T-cell (primary cell): Measurements from ENCODE around the gene LRRC55. TPM values are rescaled to one million over a fixed set of nuclear protein-coding genes. Genes with fewer than 3 reads are reported as not detected.
"Not testable (repeated sequence)": the region's sequence is repeated elsewhere in the genome, so short reads cannot be mapped to it uniquely, and the experiment has no call there.

Experiments used
- ATAC-seq, 4 experiments: fragments of 200-7000 bp in 3 of 4; fragments of 150-1000 bp in 1 of 4; cut with Tn5 transposase; replicated peaks in 1 of 4; 1 replicate in 3 of 4; 2 replicates in 1 of 4; pipeline ENCODE4 v1.10.0; 2021; ENCODE audit warnings: moderate library complexity in 3 of 4, mild to moderate bottlenecking in 2 of 4, moderate number of reproducible peaks in 1 of 4
- CTCF ChIA-PET, 2 donors: fragments of 300-600 bp; sonication (Branson Sonifier 250); formaldehyde crosslinking; loops; one replicate each; lab custom pipeline; 2022; ENCODE audit warnings: antibody characterized with exemption in 2 of 2; lab: Charles Lee
- POLR2A ChIA-PET, 2 donors: fragments of 300-600 bp; sonication (Branson Sonifier 250); formaldehyde crosslinking; loops; one replicate each; lab custom pipeline; 2022; ENCODE audit warnings: antibody characterized with exemption in 2 of 2; lab: Charles Lee
- DNase-seq, 35 experiments: peaks; one replicate each; pipeline versions ENCODE4 v3.0.0 to v3.0.0-alpha.2; 2013 to 2023
- H3K27ac ChIP-seq: one replicate; pipeline ENCODE4 v1.5.1; 2013; ENCODE audit warnings: low read length
- H3K27me3 ChIP-seq, 2 experiments: replicated peaks in 1 of 2; 1 replicate in 1 of 2; 2 replicates in 1 of 2; pipeline versions ENCODE4 v1.6.1 to v1.7.0; 2013; ENCODE audit warnings: low read length in 1 of 2, mixed read lengths in 1 of 2; ENCODE audit not compliant: control insufficient read depth in 2 of 2, insufficient read depth in 2 of 2; ENCODE audit errors: extremely low read depth in 1 of 2
- H3K36me3 ChIP-seq, 2 donors: 1 replicate in 1 of 2; 2 replicates in 1 of 2; pipeline versions ENCODE4 v1.6.1 to v1.7.0; 2013; ENCODE audit warnings: low read length in 1 of 2; ENCODE audit not compliant: control insufficient read depth in 2 of 2, insufficient read depth in 1 of 2; ENCODE audit errors: extremely low read depth in 1 of 2
- H3K4me1 ChIP-seq, 2 experiments: 1 replicate in 1 of 2; 2 replicates in 1 of 2; pipeline versions ENCODE4 v1.6.1 to v1.7.0; 2013; ENCODE audit warnings: low read length in 2 of 2, mixed read lengths in 1 of 2; ENCODE audit not compliant: insufficient read depth in 2 of 2, control insufficient read depth in 1 of 2; ENCODE audit errors: extremely low read depth in 1 of 2
- H3K4me3 ChIP-seq, 2 donors: 1 replicate in 1 of 2; 2 replicates in 1 of 2; pipeline versions ENCODE4 v1.5.1 to v1.7.0; 2013; ENCODE audit warnings: mild to moderate bottlenecking in 2 of 2, low read length in 1 of 2, moderate library complexity in 1 of 2; ENCODE audit not compliant: control insufficient read depth in 1 of 2; ENCODE audit errors: extremely low read depth in 1 of 2
- H3K9me3 ChIP-seq: 2 replicates; pipeline ENCODE4 v1.7.0; 2013
- H3K27ac Mint-ChIP-seq, 2 donors: one replicate each; pipeline ENCODE4 v1.8.0; 2020 to 2021; ENCODE audit warnings: mild to moderate bottlenecking in 2 of 2, mixed read lengths in 2 of 2
- H3K27me3 Mint-ChIP-seq, 2 donors: one replicate each; pipeline ENCODE4 v1.8.0; 2021 to 2022; ENCODE audit warnings: mixed read lengths in 2 of 2
- H3K36me3 Mint-ChIP-seq: one replicate; pipeline ENCODE4 v1.8.0; 2021; ENCODE audit warnings: mixed read lengths
- H3K4me1 Mint-ChIP-seq, 3 donors: one replicate each; pipeline ENCODE4 v1.8.0; 2020 to 2022; ENCODE audit warnings: mixed read lengths in 3 of 3, mild to moderate bottlenecking in 1 of 3
- H3K4me3 Mint-ChIP-seq, 3 donors: one replicate each; pipeline ENCODE4 v1.8.0; 2020 to 2022; ENCODE audit warnings: mild to moderate bottlenecking in 3 of 3, mixed read lengths in 3 of 3, moderate library complexity in 3 of 3
- H3K9me3 Mint-ChIP-seq, 3 donors: one replicate each; pipeline ENCODE4 v1.8.0; 2020 to 2022; ENCODE audit warnings: mixed read lengths in 3 of 3
- WGBS: methylation state at CpG from one replicate; pipeline ENCODE4 v1.1.5; 2013; ENCODE audit warnings: missing lambda C conversion rate; ENCODE audit not compliant: insufficient coverage; 5-methylcytosine and 5-hydroxymethylcytosine counted together
- total RNA-seq, 35 experiments: library from RNA in 6 of 35; stranded (reverse) in 6 of 35; fragments of 120-200 nt in 1 of 35; gene quantifications; one replicate each; pipeline versions ENCODE4 v1.2.1 to v1.2.4 and lab custom pipeline; 2013 to 2026

The LRRC55 gene
- total RNA-seq, 5 donors from 2014 or later (not counting 1 experiment from before 2014, with no cell fraction given), result not detected

- peaks cover 14 to 32% of the 10 kb centered on the region in 2 donors for H3K27me3 Mint-ChIP-seq
- WGBS, result 67% methylated on average over 1 of the region's 1 CpG
- Histone ChIP-seq H3K27ac (no peak overlapping the region), H3K4me1 (no peaks in the 10 kb centered on the region), H3K4me3 (no peak overlapping the region), H3K9me3 (no peaks in the 10 kb centered on the region), H3K36me3 (no peaks in the 10 kb centered on the region), H3K27me3 (peaks cover 0 to 4% of the 10 kb centered on the region in 2 experiments)
- H3K27ac Mint-ChIP-seq, result no peak overlapping the region
- H3K36me3 Mint-ChIP-seq, result no peaks in the 10 kb centered on the region
- DNase-seq (no peak), ATAC-seq (no peak)
- peaks cover 0 to 9% (median 0%) of the 10 kb centered on the region in 3 donors for H3K9me3 Mint-ChIP-seq
- H3K4me3 Mint-ChIP-seq, result no peak overlapping the region
- ChIA-PET CTCF (interaction anchor here in 1 of 2 donors (0.6 kb wide), 1 partner anchor 85 kb away, joined by 3 read pairs; no protein-coding TSS in a partner anchor), POLR2A (no interaction called here)
- H3K4me1 Mint-ChIP-seq, result no peaks in the 10 kb centered on the region
Measured at GRCh38 chr11:57164317-57164716, 17.4 kb upstream of the LRRC55 start.

DNA sequence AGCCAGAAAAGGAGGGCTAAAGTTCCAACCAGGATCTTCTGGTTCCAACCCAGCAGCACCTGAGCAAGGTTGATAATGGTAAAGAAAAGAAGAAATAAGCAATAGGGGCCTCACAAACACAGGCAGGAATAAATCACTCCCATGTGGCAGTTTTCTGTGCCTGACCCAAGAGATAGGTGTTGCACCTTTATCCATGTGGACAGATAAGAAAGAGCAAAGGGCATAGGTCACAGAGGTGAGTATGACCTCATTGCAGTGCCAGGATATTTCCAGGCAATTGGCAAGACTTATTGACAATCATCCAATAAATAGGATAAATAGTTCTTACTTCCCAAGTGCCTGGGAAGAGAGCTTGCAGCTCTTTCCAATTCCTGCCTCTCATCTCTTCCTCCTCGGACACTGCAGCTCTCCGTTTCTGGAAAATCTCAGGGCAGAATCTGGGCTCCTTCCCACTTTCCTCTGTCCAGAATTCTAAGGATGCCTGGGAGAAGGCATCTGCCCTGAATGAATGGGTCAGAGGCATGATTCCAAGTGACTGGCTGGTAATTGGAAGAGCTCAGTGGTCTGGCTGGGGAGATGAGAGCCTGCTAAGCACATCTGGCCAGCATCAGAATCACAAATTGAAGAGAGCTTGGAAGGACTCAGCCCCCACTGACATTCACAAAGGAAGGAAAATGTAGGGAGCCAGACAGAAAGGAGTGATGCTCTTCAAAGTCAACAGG lies 14.5 kb upstream of the LRRC55 start:
- Histone ChIP-seq H3K9me3 (no peaks in the 10 kb centered on the region), H3K27ac (no peak overlapping the region), H3K4me3 (no peak overlapping the region), H3K27me3 (peaks cover 0 to 6% of the 10 kb centered on the region in 2 experiments), H3K36me3 (no peaks in the 10 kb centered on the region), H3K4me1 (no peaks in the 10 kb centered on the region)
- Mint-ChIP-seq H3K9me3 (peaks cover 0 to 9% (median 0%) of the 10 kb centered on the region in 3 donors), H3K36me3 (no peaks in the 10 kb centered on the region), H3K27ac (no peak overlapping the region), H3K4me3 (no peak overlapping the region), H3K4me1 (no peaks in the 10 kb centered on the region), H3K27me3 (peaks cover 14 to 24% of the 10 kb centered on the region in 2 donors)
- no CpG with 5 or more reads among the region's 2 CpGs for WGBS
- ATAC-seq (no peak), DNase-seq (no peak)
- ChIA-PET CTCF (no interaction called here), POLR2A (no interaction called here)

- no CpG with 5 or more reads among the region's 2 CpGs for WGBS
- H3K36me3 ChIP-seq, CTCF ChIA-PET, H3K27me3 Mint-ChIP-seq, H3K27ac ChIP-seq, H3K9me3 ChIP-seq, H3K36me3 Mint-ChIP-seq, H3K27me3 ChIP-seq, DNase-seq, H3K4me3 ChIP-seq, H3K4me1 Mint-ChIP-seq, H3K9me3 Mint-ChIP-seq, H3K4me1 ChIP-seq, ATAC-seq, POLR2A ChIA-PET, H3K27ac Mint-ChIP-seq, H3K4me3 Mint-ChIP-seq: not testable (repeated sequence)
Measured at GRCh38 chr11:57169732-57170313, 11.9 kb upstream of the LRRC55 start.

GRCh38 chr11:57172031-57172430 lies 9.7 kb upstream of the LRRC55 start:
- Mint-ChIP-seq H3K36me3 (no peaks in the 10 kb centered on the region), H3K27ac (no peak overlapping the region), H3K4me1 (no peaks in the 10 kb centered on the region), H3K9me3 (peaks cover 0 to 9% (median 0%) of the 10 kb centered on the region in 3 donors), H3K4me3 (no peak overlapping the region), H3K27me3 (peaks cover 10 to 12% of the 10 kb centered on the region in 2 donors)
- Histone ChIP-seq H3K27me3 (peaks cover 3% of the 10 kb centered on the region in 2 experiments), H3K4me1 (no peaks in the 10 kb centered on the region), H3K9me3 (no peaks in the 10 kb centered on the region), H3K36me3 (no peaks in the 10 kb centered on the region), H3K27ac (no peak overlapping the region), H3K4me3 (no peak overlapping the region)
- ChIA-PET POLR2A (no interaction called here), CTCF (no interaction called here)
- DNase-seq (no peak), ATAC-seq (no peak)
- WGBS, result no CpG with 5 or more reads among the region's 3 CpGs

- no peak for ATAC-seq
- Mint-ChIP-seq H3K36me3 (no peaks in the 10 kb centered on the region), H3K27me3 (peaks cover 19 to 28% of the 10 kb centered on the region in 2 donors), H3K9me3 (no peaks in the 10 kb centered on the region), H3K27ac (no peak overlapping the region), H3K4me1 (no peaks in the 10 kb centered on the region), H3K4me3 (no peak overlapping the region)
- Histone ChIP-seq H3K4me3 (no peak overlapping the region), H3K4me1 (no peaks in the 10 kb centered on the region), H3K9me3 (no peaks in the 10 kb centered on the region), H3K27me3 (peaks cover 3% of the 10 kb centered on the region in 2 experiments), H3K27ac (no peak overlapping the region), H3K36me3 (no peaks in the 10 kb centered on the region)
- WGBS, result 40% methylated on average over 5 of the region's 5 CpGs
- DNase-seq, result no peak
- ChIA-PET POLR2A (no interaction called here), CTCF (no interaction called here)
Measured at GRCh38 chr11:57174656-57175055, 7.1 kb upstream of the LRRC55 start.

- Histone ChIP-seq H3K36me3 (no peaks in the 10 kb centered on the region), H3K4me3 (no peak overlapping the region), H3K4me1 (no peaks in the 10 kb centered on the region), H3K27ac (no peak overlapping the region), H3K27me3 (peaks cover 3 to 10% of the 10 kb centered on the region in 2 experiments), H3K9me3 (no peaks in the 10 kb centered on the region)
- Mint-ChIP-seq H3K27me3 (peaks cover 27 to 35% of the 10 kb centered on the region in 2 donors), H3K9me3 (no peaks in the 10 kb centered on the region), H3K36me3 (no peaks in the 10 kb centered on the region), H3K27ac (no peak overlapping the region), H3K4me3 (no peak overlapping the region), H3K4me1 (peaks cover 0 to 7% (median 0%) of the 10 kb centered on the region in 3 donors)
- ATAC-seq (no peak), DNase-seq (no peak)
- CTCF ChIA-PET, result interaction anchor here in 1 of 2 donors (0.6 kb wide), 1 partner anchor 29 kb away, joined by 3 read pairs; no protein-coding TSS in a partner anchor
- POLR2A ChIA-PET, result no interaction called here
Measured at GRCh38 chr11:57175478-57175877, 6.3 kb upstream of the LRRC55 start.
